Ascending aorta (tissue), 2 donors: Measurements from ENCODE around the gene PUDP. TPM values are rescaled to one million over a fixed set of nuclear protein-coding genes. Genes with fewer than 3 reads are reported as not detected.

Experiments used
- DNase-seq, 2 donors: peaks; one replicate each; pipeline ENCODE4 v3.0.0-alpha.2; 2019; ENCODE audit warnings: low spot score in 2 of 2
- H3K27ac ChIP-seq, 2 donors: fragments of 200-600 bp; sonication (generic); one replicate each; pipeline ENCODE4 v1.5.1; 2016 to 2017; ENCODE audit warnings: mild to moderate bottlenecking in 1 of 2
- H3K27me3 ChIP-seq: fragments of 200-600 bp; sonication (generic); one replicate; pipeline ENCODE4 v1.5.1; 2017
- H3K36me3 ChIP-seq, 2 donors: fragments of 200-600 bp; sonication (generic); one replicate each; pipeline ENCODE4 v1.5.1; 2016
- H3K4me1 ChIP-seq, 2 donors: fragments of 200-600 bp; sonication (generic); one replicate each; pipeline ENCODE4 v1.5.1; 2016 to 2017; ENCODE audit warnings: mild to moderate bottlenecking in 1 of 2
- H3K4me3 ChIP-seq, 2 donors: fragments of 200-600 bp; sonication (generic); one replicate each; pipeline ENCODE4 v1.5.1; 2016 to 2017; ENCODE audit warnings: mild to moderate bottlenecking in 1 of 2
- H3K9me3 ChIP-seq, 2 donors: fragments of 200-600 bp; sonication (generic); one replicate each; pipeline ENCODE4 v1.5.1; 2016
- CTCF ChIP-seq, 3 experiments: fragments of 200-600 bp in 2 of 3; fragments of 450-650 bp in 1 of 3; sonication (generic) in 2 of 3; IDR thresholded peaks; one replicate each; pipeline ENCODE4 v1.5.1; 2016 to 2019; ENCODE audit warnings: antibody characterized with exemption in 3 of 3, mild to moderate bottlenecking in 1 of 3, moderate library complexity in 1 of 3
- intact Hi-C: fragments of 100-400 bp; cut with DNase I; formaldehyde crosslinking; loops from one replicate; pipeline ENCODE4 v1.15.1; 2023
- total RNA-seq: library from RNA; depleted of rRNA; stranded (reverse); fragments of >200 nt; gene quantifications from one replicate; pipeline ENCODE4 v1.1.0, GENCODE V29; 2016

PUDP gene
- total RNA-seq, 1 donor from 2014 or later = 1.7 TPM

- Histone ChIP-seq H3K27ac (no peak overlapping the region), H3K27me3 (no peaks in the 10 kb centered on the region), H3K4me3 (no peak overlapping the region), H3K9me3 (no peaks in the 10 kb centered on the region), H3K36me3 (peaks cover 0 to 5% of the 10 kb centered on the region in 2 donors), H3K4me1 (no peaks in the 10 kb centered on the region)
- no peak for TF ChIP-seq CTCF (IDR thresholded peaks at IDR 0.05)
- intact Hi-C loops = no loop called here
- no peak for DNase-seq
Measured at GRCh38 chrX:7088968-7089615, 58.9 kb downstream of the PUDP start.

- DNase-seq = no peak
- H3K4me1 ChIP-seq = no peaks in the 10 kb centered on the region
- H3K27ac ChIP-seq = no peak overlapping the region
- intact Hi-C loops = no loop called here
- H3K4me3 ChIP-seq = no peak overlapping the region
- H3K9me3 ChIP-seq = no peaks in the 10 kb centered on the region
- peaks cover 0 to 9% of the 10 kb centered on the region in 2 donors for H3K36me3 ChIP-seq
- no peak for TF ChIP-seq CTCF (IDR thresholded peaks at IDR 0.05)
- no peaks in the 10 kb centered on the region for H3K27me3 ChIP-seq
Measured at GRCh38 chrX:7086384-7086783, 61.6 kb downstream of the PUDP start.

- H3K4me1 ChIP-seq = no peaks in the 10 kb centered on the region
- peaks cover 0 to 9% of the 10 kb centered on the region in 2 donors for H3K36me3 ChIP-seq
- no peak for DNase-seq
- no peak for TF ChIP-seq CTCF (IDR thresholded peaks at IDR 0.05)
- H3K4me3 ChIP-seq = no peak overlapping the region
- no peaks in the 10 kb centered on the region for H3K27me3 ChIP-seq
- no peaks in the 10 kb centered on the region for H3K9me3 ChIP-seq
- intact Hi-C loops = no loop called here
- H3K27ac ChIP-seq = no peak overlapping the region
Measured at GRCh38 chrX:7085879-7086278, 62.1 kb downstream of the PUDP start.

- intact Hi-C loops = no loop called here
- Histone ChIP-seq H3K9me3 (no peaks in the 10 kb centered on the region), H3K36me3 (peaks cover 0 to 9% of the 10 kb centered on the region in 2 donors), H3K27me3 (no peaks in the 10 kb centered on the region), H3K27ac (no peak overlapping the region), H3K4me3 (no peak overlapping the region), H3K4me1 (no peaks in the 10 kb centered on the region)
- no peak for DNase-seq
- no peak for TF ChIP-seq CTCF (IDR thresholded peaks at IDR 0.05)
Measured at GRCh38 chrX:7084841-7085240, 63.1 kb downstream of the PUDP start.

- Histone ChIP-seq H3K36me3 (peaks cover 0 to 9% of the 10 kb centered on the region in 2 donors), H3K27me3 (no peaks in the 10 kb centered on the region), H3K4me3 (no peak overlapping the region), H3K9me3 (no peaks in the 10 kb centered on the region), H3K27ac (no peak overlapping the region), H3K4me1 (no peaks in the 10 kb centered on the region)
- peak in 1 of 2 donors; percentile 13 for DNase-seq
- intact Hi-C loops = no loop called here
- no peak for TF ChIP-seq CTCF (IDR thresholded peaks at IDR 0.05)
Measured at GRCh38 chrX:7083468-7084396, 64.2 kb downstream of the PUDP start.
